Progenitor cell of endocrine pancreas (in vitro differentiated cells): ENCODE results near the gene PRR5L. TPM values are rescaled to one million over a fixed set of nuclear protein-coding genes. Genes with fewer than 3 reads are reported as not detected.

Experiments used
- DNase-seq: peaks from one replicate; pipeline ENCODE4 v3.0.0; 2021; ENCODE audit warnings: low spot score; ENCODE audit not compliant: unreplicated experiment
- H3K27ac Mint-ChIP-seq: 2 replicates; pipeline ENCODE4 v1.8.0; 2021; ENCODE audit warnings: mild to moderate bottlenecking, moderate library complexity, mixed read lengths
- H3K27me3 Mint-ChIP-seq: 2 replicates; pipeline ENCODE4 v1.8.0; 2021; ENCODE audit warnings: mixed read lengths
- H3K36me3 Mint-ChIP-seq: 2 replicates; pipeline ENCODE4 v1.8.0; 2022; ENCODE audit warnings: mixed read lengths; ENCODE audit not compliant: insufficient read depth
- H3K4me1 Mint-ChIP-seq: 2 replicates; pipeline ENCODE4 v1.8.0; 2021; ENCODE audit warnings: low read depth, mixed read lengths
- H3K4me3 Mint-ChIP-seq: 2 replicates; pipeline ENCODE4 v1.8.0; 2021; ENCODE audit warnings: low read depth, mild to moderate bottlenecking, moderate library complexity, mixed read lengths
- H3K9me3 Mint-ChIP-seq: 2 replicates; pipeline ENCODE4 v1.8.0; 2021; ENCODE audit warnings: low read depth, mixed read lengths
- CTCF ChIP-seq: fragments of 200-600 bp; sonication (generic); IDR thresholded peaks from one replicate; pipeline ENCODE4 v1.5.0; 2021; ENCODE audit warnings: antibody characterized with exemption, mild to moderate bottlenecking; ENCODE audit not compliant: unreplicated experiment
- total RNA-seq: library from RNA; stranded (reverse); gene quantifications from 2 replicates; pipeline ENCODE4 v1.2.1, GENCODE V29; 2021

PRR5L gene
- total RNA-seq, 1 donor from 2014 or later = 1.7 TPM

- peak overlapping the region; percentile 16 for H3K27ac Mint-ChIP-seq
- H3K27me3 Mint-ChIP-seq = peaks cover 6% of the 10 kb centered on the region
- no peaks in the 10 kb centered on the region for H3K9me3 Mint-ChIP-seq
- H3K36me3 Mint-ChIP-seq = no peaks in the 10 kb centered on the region
- no peak overlapping the region for H3K4me3 Mint-ChIP-seq
- no peak for DNase-seq
- TF ChIP-seq CTCF = no peak
- peaks cover 19% of the 10 kb centered on the region for H3K4me1 Mint-ChIP-seq
Measured at GRCh38 chr11:36454941-36455631, 159.0 kb downstream of the PRR5L start.

GRCh38 chr11:36455658-36456111 lies 159.6 kb downstream of the PRR5L start:
- TF ChIP-seq CTCF = no peak
- peaks cover 8% of the 10 kb centered on the region for H3K27me3 Mint-ChIP-seq
- H3K4me3 Mint-ChIP-seq = no peak overlapping the region
- DNase-seq = no peak
- H3K9me3 Mint-ChIP-seq = no peaks in the 10 kb centered on the region
- H3K27ac Mint-ChIP-seq = no peak overlapping the region
- H3K36me3 Mint-ChIP-seq = no peaks in the 10 kb centered on the region
- H3K4me1 Mint-ChIP-seq = peaks cover 19% of the 10 kb centered on the region

GRCh38 chr11:36456156-36456555 lies 160.1 kb downstream of the PRR5L start:
- Mint-ChIP-seq H3K9me3 (no peaks in the 10 kb centered on the region), H3K27ac (no peak overlapping the region), H3K27me3 (peaks cover 7% of the 10 kb centered on the region), H3K4me3 (no peak overlapping the region), H3K4me1 (peaks cover 19% of the 10 kb centered on the region), H3K36me3 (no peaks in the 10 kb centered on the region)
- no peak for DNase-seq
- no peak for TF ChIP-seq CTCF

GRCh38 chr11:36458129-36458915 lies 162.2 kb downstream of the PRR5L start:
- no peak for DNase-seq
- no peak for TF ChIP-seq CTCF
- H3K27ac Mint-ChIP-seq = no peak overlapping the region
- no peaks in the 10 kb centered on the region for H3K36me3 Mint-ChIP-seq
- peaks cover 7% of the 10 kb centered on the region for H3K27me3 Mint-ChIP-seq
- H3K9me3 Mint-ChIP-seq = no peaks in the 10 kb centered on the region
- H3K4me3 Mint-ChIP-seq = no peak overlapping the region
- H3K4me1 Mint-ChIP-seq = peaks cover 6% of the 10 kb centered on the region

- H3K27me3 Mint-ChIP-seq = peaks cover 7% of the 10 kb centered on the region
- TF ChIP-seq CTCF = no peak
- DNase-seq = no peak
- no peaks in the 10 kb centered on the region for H3K9me3 Mint-ChIP-seq
- H3K4me3 Mint-ChIP-seq = no peak overlapping the region
- peaks cover 2% of the 10 kb centered on the region for H3K4me1 Mint-ChIP-seq
- no peaks in the 10 kb centered on the region for H3K36me3 Mint-ChIP-seq
- no peak overlapping the region for H3K27ac Mint-ChIP-seq
Measured at GRCh38 chr11:36459046-36459445, 163.0 kb downstream of the PRR5L start.
